Suprapubic skin (tissue), 4 donors: ENCODE measurements around the gene GPANK1.

Experiments
- CTCF ChIP-seq, 2 donors: fragments of 200-600 bp in 1 of 2; fragments of 450-650 bp in 1 of 2; sonication (generic) in 1 of 2; IDR thresholded peaks; one replicate each; pipeline ENCODE4 v1.5.1; 2016 to 2019; ENCODE audit warnings: antibody characterized with exemption in 2 of 2, mild to moderate bottlenecking in 1 of 2, moderate library complexity in 1 of 2
- POLR2A ChIP-seq, 2 donors: fragments of 450-650 bp; IDR thresholded peaks; one replicate each; pipeline ENCODE4 v1.6.1; 2017; ENCODE audit warnings: antibody characterized with exemption in 2 of 2, mild to moderate bottlenecking in 2 of 2, moderate library complexity in 2 of 2
- POLR2AphosphoS5 ChIP-seq, 3 donors: sonication (generic); formaldehyde crosslinking; IDR thresholded peaks; one replicate each; pipeline ENCODE4 v1.6.1; 2017; ENCODE audit warnings: antibody characterized with exemption in 3 of 3

GRCh38 chr6:31683591-31683990, 18.8 kb upstream of the GPANK1 start:
- TF ChIP-seq POLR2AphosphoS5 (IDR thresholded peaks at IDR 0.05) (no peak), CTCF (IDR thresholded peaks at IDR 0.05) (no peak), POLR2A (IDR thresholded peaks at IDR 0.05) (no peak)
